IMR-90 (cell line): ENCODE measurements around the gene MYPOP. TPM values are rescaled to one million over a fixed set of nuclear protein-coding genes. Genes with fewer than 3 reads are reported as not detected.

ENCODE experiments used
- ATAC-seq: fragments of 200-7000 bp; cut with Tn5 transposase; 2 replicates; pipeline ENCODE4 v1.9.1; 2020; ENCODE audit warnings: low read depth, mild to moderate bottlenecking, moderate library complexity
- BruUV-seq: library from RNA; stranded (reverse); fragments of 400-500 nt; replicated peaks from 2 replicates; lab custom pipeline; 2021; lab: Mats Ljungman, UMichigan
- CTCF ChIA-PET: fragments of 300-600 bp; formaldehyde crosslinking; extraction: SDS; loops from one replicate; lab custom pipeline; 2021; ENCODE audit warnings: antibody characterized with exemption; lab: Yijun Ruan, JAX
- POLR2A ChIA-PET: fragments of 300-600 bp; sonication (Branson Sonifier 250); formaldehyde crosslinking; loops from one replicate; lab custom pipeline; 2022; ENCODE audit warnings: antibody characterized with exemption; ENCODE audit not compliant: unreplicated experiment; lab: Charles Lee
- DNase-seq: peaks from one replicate; pipeline ENCODE4 v3.0.0; 2013
- H2AFZ ChIP-seq: replicated peaks from 2 replicates; pipeline ENCODE3; 2013; ENCODE audit warnings: low read length, mild to moderate bottlenecking; ENCODE audit not compliant: poor library complexity
- H2AK5ac ChIP-seq: 2 replicates; pipeline ENCODE4 v1.6.1; 2013; ENCODE audit warnings: low read depth, low read length, inconsistent platforms
- H2AK9ac ChIP-seq: replicated peaks from 2 replicates; pipeline ENCODE3; 2013; ENCODE audit warnings: mild to moderate bottlenecking, low read depth, low read length, moderate library complexity; ENCODE audit not compliant: poor library complexity
- H2BK120ac ChIP-seq: 2 replicates; pipeline ENCODE4 v1.6.1; 2013; ENCODE audit warnings: low read depth, low read length, inconsistent platforms
- H2BK15ac ChIP-seq: 3 replicates; pipeline ENCODE4 v1.6.1; 2013; ENCODE audit warnings: low read depth, low read length, inconsistent platforms
- H2BK20ac ChIP-seq: 2 replicates; pipeline ENCODE4 v1.6.1; 2013; ENCODE audit warnings: low read depth, mild to moderate bottlenecking, inconsistent platforms, low read length, moderate library complexity
- H2BK5ac ChIP-seq: 2 replicates; pipeline ENCODE4 v1.6.1; 2013; ENCODE audit warnings: mild to moderate bottlenecking, low read depth, low read length, inconsistent platforms; ENCODE audit not compliant: poor library complexity, severe bottlenecking
- H3K14ac ChIP-seq: replicated peaks from 2 replicates; pipeline ENCODE4 v1.6.1; 2013; ENCODE audit warnings: low read depth, low read length, inconsistent platforms
- H3K18ac ChIP-seq: 2 replicates; pipeline ENCODE4 v1.6.1; 2013; ENCODE audit warnings: low read depth, low read length, control low read depth
- H3K23ac ChIP-seq: 2 replicates; pipeline ENCODE4 v1.6.1; 2013; ENCODE audit warnings: low read depth, low read length, inconsistent platforms
- H3K27ac ChIP-seq: 2 replicates; pipeline ENCODE4 v1.5.1; 2013; ENCODE audit warnings: mild to moderate bottlenecking, control low read depth, low read length; ENCODE audit not compliant: insufficient read depth
- H3K27me3 ChIP-seq: 2 replicates; pipeline ENCODE4 v1.6.1; 2013; ENCODE audit warnings: low read length; ENCODE audit not compliant: control insufficient read depth, insufficient read depth
- H3K36me3 ChIP-seq: 2 replicates; pipeline ENCODE4 v1.6.1; 2013; ENCODE audit warnings: low read length, mixed read lengths; ENCODE audit not compliant: control insufficient read depth, insufficient read depth
- H3K4ac ChIP-seq: 2 replicates; pipeline ENCODE4 v1.6.1; 2013; ENCODE audit warnings: low read depth, low read length, inconsistent platforms
- H3K4me1 ChIP-seq: 2 replicates; pipeline ENCODE4 v1.6.1; 2013; ENCODE audit warnings: low read length, mixed read lengths; ENCODE audit not compliant: control insufficient read depth, insufficient read depth
- H3K4me2 ChIP-seq: 2 replicates; pipeline ENCODE4 v1.6.1; 2013; ENCODE audit warnings: low read depth, mild to moderate bottlenecking, control low read depth, low read length, moderate library complexity
- H3K4me3 ChIP-seq: 2 replicates; pipeline ENCODE4 v1.5.1; 2013; ENCODE audit warnings: low read depth, mild to moderate bottlenecking, control low read depth, low read length, moderate library complexity; ENCODE audit not compliant: insufficient read depth
- H3K56ac ChIP-seq: 2 replicates; pipeline ENCODE4 v1.6.1; 2013; ENCODE audit warnings: low read length, inconsistent platforms; ENCODE audit not compliant: insufficient read depth; ENCODE audit errors: extremely low read depth
- H3K79me1 ChIP-seq, 2 experiments: 2 replicates each; pipeline ENCODE4 v1.6.1; 2013; ENCODE audit warnings: low read length in 2 of 2, inconsistent platforms in 1 of 2, low read depth in 1 of 2
- H3K9ac ChIP-seq: 2 replicates; pipeline ENCODE4 v1.6.1; 2013; ENCODE audit warnings: low read depth, low read length, control low read depth
- H3K9me1 ChIP-seq: 2 replicates; pipeline ENCODE4 v1.6.1; 2013; ENCODE audit warnings: low read length, inconsistent platforms; ENCODE audit not compliant: insufficient read depth
- H3K9me3 ChIP-seq: 2 replicates; pipeline ENCODE4 v1.6.1; 2013; ENCODE audit warnings: low read length; ENCODE audit not compliant: control insufficient read depth, insufficient read depth
- H4K20me1 ChIP-seq: 2 replicates; pipeline ENCODE4 v1.6.1; 2013; ENCODE audit warnings: low read length, inconsistent platforms; ENCODE audit not compliant: insufficient read depth
- H4K5ac ChIP-seq: 2 replicates; pipeline ENCODE4 v1.6.1; 2013; ENCODE audit warnings: mild to moderate bottlenecking, low read depth, low read length, control low read depth
- H4K8ac ChIP-seq, 2 experiments: 2 replicates each; pipeline ENCODE4 v1.6.1; 2013; ENCODE audit warnings: low read depth in 2 of 2, low read length in 2 of 2, control low read depth in 1 of 2, inconsistent platforms in 1 of 2
- H4K91ac ChIP-seq: 2 replicates; pipeline ENCODE4 v1.6.1; 2013; ENCODE audit warnings: low read depth, low read length, inconsistent platforms; ENCODE audit not compliant: insufficient read depth
- BHLHE40 ChIP-seq: fragments of 150-350 bp; IDR thresholded peaks from 2 replicates; pipeline ENCODE4 v1.6.1; 2016; ENCODE audit warnings: mild to moderate bottlenecking, low read depth, low read length
- CHD1 ChIP-seq: IDR thresholded peaks from 2 replicates; pipeline ENCODE4 v1.6.1; 2012; ENCODE audit warnings: low read depth, low read length, improper control_type of control experiment
- FOS ChIP-seq: fragments of 150-350 bp; IDR thresholded peaks from 2 replicates; pipeline ENCODE4 v1.6.1; 2016; ENCODE audit warnings: low read depth, low read length
- MAZ ChIP-seq: IDR thresholded peaks from 2 replicates; pipeline ENCODE4 v1.6.1; 2012; ENCODE audit warnings: low read depth, mild to moderate bottlenecking, low read length, improper control_type of control experiment, moderate library complexity, borderline replicate concordance
- MXI1 ChIP-seq: IDR thresholded peaks from 2 replicates; pipeline ENCODE4 v1.6.1; 2012; ENCODE audit warnings: low read depth, mild to moderate bottlenecking, low read length, moderate library complexity, borderline replicate concordance
- POLR2A ChIP-seq: IDR thresholded peaks from 2 replicates; pipeline ENCODE4 v1.6.1; 2012; ENCODE audit warnings: mild to moderate bottlenecking, low read depth, low read length
- WGBS, 2 experiments: methylation state at CpG; one replicate each; pipeline versions ENCODE4 v1.1.5 to v1.1.7; 2013; ENCODE audit warnings: missing lambda C conversion rate in 2 of 2; ENCODE audit not compliant: insufficient read length in 1 of 2; ENCODE audit errors: extremely low coverage in 2 of 2; 5-methylcytosine and 5-hydroxymethylcytosine counted together
- dilution Hi-C: fragments of 300-500 bp; cut with HindIII; formaldehyde crosslinking; loops from one replicate; pipeline ENCODE4 v1.14.3; 2018; ENCODE audit warnings: low sequenced_read_pairs; ENCODE audit not compliant: unreplicated experiment
- in situ Hi-C: fragments of 300-500 bp; cut with MboI; formaldehyde crosslinking; loops from 3 replicates; pipeline ENCODE4 v1.14.3; 2019; ENCODE audit warnings: low sequenced_read_pairs, inconsistent platforms, mixed read lengths
- intact Hi-C: fragments of 100-400 bp; cut with micrococcal nuclease; formaldehyde crosslinking; loops from 2 replicates; pipeline ENCODE4 v1.10.0; 2022
- polyA plus RNA-seq, 3 experiments: library from polyadenylated mRNA; depleted of rRNA; stranded (reverse); fragments of >200 nt; gene quantifications; 2 replicates each; pipeline ENCODE4 v1.2.3, GENCODE V29; 2012; ENCODE audit warnings: low replicate concordance in 1 of 3
- total RNA-seq: library from RNA; depleted of rRNA; stranded (reverse); fragments of >200 nt; gene quantifications from 2 replicates; pipeline ENCODE4 v1.2.3, GENCODE V29; 2012
- TF ChIP-seq, protein P1 (sequence below): fragments of 150-350 bp; IDR thresholded peaks from 2 replicates; pipeline ENCODE4 v1.6.1; 2017; ENCODE audit warnings: mild to moderate bottlenecking, antibody characterized with exemption, low read length, low read depth
- TF ChIP-seq, protein P2 (sequence below): conservative IDR thresholded peaks from 2 replicates; pipeline ENCODE4 v1.5.1; 2012; ENCODE audit warnings: mild to moderate bottlenecking, low read depth, low read length, improper control_type of control experiment

Gene MYPOP
- total and polyA plus RNA-seq, 2 of the 4 experiments (the other 2 are of a cell fraction) = 0.36 to 2.8 TPM

DNA sequence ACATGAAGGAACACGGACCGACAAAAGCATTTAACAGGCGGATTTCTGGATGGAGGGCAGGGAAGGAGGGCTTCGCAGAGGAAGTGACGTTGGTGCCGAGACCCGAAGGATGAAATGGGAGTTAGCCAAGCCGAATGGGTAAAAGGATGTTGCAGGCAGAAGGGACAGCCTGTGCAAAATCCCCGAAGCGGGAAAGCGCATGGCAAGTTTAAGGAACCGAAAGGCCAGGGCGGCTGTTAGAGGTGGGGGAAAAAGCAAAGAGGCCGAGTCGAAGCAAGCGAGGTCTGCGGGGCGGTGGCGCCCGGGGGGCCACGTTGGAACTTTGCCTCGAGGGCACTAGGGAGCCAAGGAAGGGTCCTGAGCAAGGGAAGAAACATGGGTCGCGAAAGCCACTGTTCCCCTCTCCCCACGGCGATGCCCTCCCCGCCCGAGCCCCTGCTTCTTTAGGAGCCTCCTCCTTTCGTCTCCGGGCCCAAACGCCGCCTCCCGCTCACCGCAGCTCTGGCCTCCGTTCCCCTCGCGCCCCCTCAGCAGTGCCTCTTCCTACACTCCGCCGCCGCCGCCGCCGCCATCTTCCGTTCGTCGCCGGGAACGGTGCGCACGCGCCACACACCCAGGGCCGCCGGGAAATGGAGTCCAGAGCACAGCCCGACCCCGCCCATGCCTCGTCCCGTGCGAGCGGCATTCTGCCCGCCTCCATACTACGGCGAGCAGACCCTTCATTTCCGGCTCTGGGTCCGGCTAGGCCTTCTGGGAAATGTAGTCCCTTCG, 39.7 kb downstream of the MYPOP start, which contains the start of gene SYMPK:
TSS of gene SYMPK (minus strand) at position 584 of the 771 bp plus-strand sequence. CDS start 8,652 bp downstream, outside the sequence.
- peak; percentile 97 for ATAC-seq
- 0 out of 3 replicates have a peak within 1 kb of the TSS, but pooled peaks have one; percentile 12 for H2BK15ac ChIP-seq
- WGBS, 2 experiments = 0% methylated on average over 47 of the region's 65 CpGs; no CpG with 5 or more reads in 1 of the 2 experiments
- in situ Hi-C loops = no loop called here
- H3K9ac ChIP-seq = peak within 1 kb of the TSS; percentile 85
- H3K4ac ChIP-seq = peak within 1 kb of the TSS; percentile 81
- peak within 1 kb of the TSS; percentile 76 for H2BK5ac ChIP-seq
- intact Hi-C loops = loop anchor here (2.0 kb wide), 1 partner anchor 24 kb away; the partner anchor contains the start of gene IRF2BP1
- no peak within 1 kb of the TSS for H2BK20ac ChIP-seq
- H3K9me3 ChIP-seq = peaks cover 2% of the 10 kb centered on the region; the same call in 1 of the 2 replicates
- H4K91ac ChIP-seq = peak within 1 kb of the TSS; percentile 68
- DNase-seq = peak; percentile 97
- no TSS peak for BruUV-seq
- CTCF ChIA-PET = interaction anchor here (1.0 kb wide), 1 partner anchor 92 kb away, joined by 3 read pairs; no protein-coding TSS in a partner anchor
- POLR2A ChIA-PET = no interaction called here
- dilution Hi-C loops = no loop called here
- H3K23ac ChIP-seq = peak within 1 kb of the TSS; percentile 80
- H3K27ac ChIP-seq = peak within 1 kb of the TSS; percentile 88
- peaks cover 17% of the 10 kb centered on the region for H4K20me1 ChIP-seq
- H2AFZ ChIP-seq = peak within 1 kb of the TSS; percentile 96
- peaks cover 14% of the 10 kb centered on the region for H3K36me3 ChIP-seq
- peak within 1 kb of the TSS; percentile 84 for H3K4me2 ChIP-seq
- H4K8ac ChIP-seq = peak within 1 kb of the TSS; percentile 52 to 95
- peak within 1 kb of the TSS; percentile 99 for H2AK9ac ChIP-seq
- H3K18ac ChIP-seq = peak within 1 kb of the TSS; percentile 19
- peaks cover 17 to 33% of the 10 kb centered on the region in 2 experiments for H3K79me1 ChIP-seq
- peaks cover 38% of the 10 kb centered on the region for H3K27me3 ChIP-seq
- H2BK120ac ChIP-seq = peak within 1 kb of the TSS; percentile 13; the same call in 1 of the 2 replicates
- no peaks in the 10 kb centered on the region for H3K9me1 ChIP-seq
- no peak for TF ChIP-seq CHD1
- peak; percentile 64 for TF ChIP-seq POLR2A
- TF ChIP-seq MAZ = peak; percentile 57; the same call in 1 of the 2 replicates
- peak; percentile 97 for TF ChIP-seq BHLHE40
- TF ChIP-seq, protein P1, sequence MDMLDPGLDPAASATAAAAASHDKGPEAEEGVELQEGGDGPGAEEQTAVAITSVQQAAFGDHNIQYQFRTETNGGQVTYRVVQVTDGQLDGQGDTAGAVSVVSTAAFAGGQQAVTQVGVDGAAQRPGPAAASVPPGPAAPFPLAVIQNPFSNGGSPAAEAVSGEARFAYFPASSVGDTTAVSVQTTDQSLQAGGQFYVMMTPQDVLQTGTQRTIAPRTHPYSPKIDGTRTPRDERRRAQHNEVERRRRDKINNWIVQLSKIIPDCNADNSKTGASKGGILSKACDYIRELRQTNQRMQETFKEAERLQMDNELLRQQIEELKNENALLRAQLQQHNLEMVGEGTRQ = peak; percentile 85; the same call in 1 of the 2 replicates
- no peak for TF ChIP-seq FOS
- TF ChIP-seq, protein P2, sequence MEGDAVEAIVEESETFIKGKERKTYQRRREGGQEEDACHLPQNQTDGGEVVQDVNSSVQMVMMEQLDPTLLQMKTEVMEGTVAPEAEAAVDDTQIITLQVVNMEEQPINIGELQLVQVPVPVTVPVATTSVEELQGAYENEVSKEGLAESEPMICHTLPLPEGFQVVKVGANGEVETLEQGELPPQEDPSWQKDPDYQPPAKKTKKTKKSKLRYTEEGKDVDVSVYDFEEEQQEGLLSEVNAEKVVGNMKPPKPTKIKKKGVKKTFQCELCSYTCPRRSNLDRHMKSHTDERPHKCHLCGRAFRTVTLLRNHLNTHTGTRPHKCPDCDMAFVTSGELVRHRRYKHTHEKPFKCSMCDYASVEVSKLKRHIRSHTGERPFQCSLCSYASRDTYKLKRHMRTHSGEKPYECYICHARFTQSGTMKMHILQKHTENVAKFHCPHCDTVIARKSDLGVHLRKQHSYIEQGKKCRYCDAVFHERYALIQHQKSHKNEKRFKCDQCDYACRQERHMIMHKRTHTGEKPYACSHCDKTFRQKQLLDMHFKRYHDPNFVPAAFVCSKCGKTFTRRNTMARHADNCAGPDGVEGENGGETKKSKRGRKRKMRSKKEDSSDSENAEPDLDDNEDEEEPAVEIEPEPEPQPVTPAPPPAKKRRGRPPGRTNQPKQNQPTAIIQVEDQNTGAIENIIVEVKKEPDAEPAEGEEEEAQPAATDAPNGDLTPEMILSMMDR = no peak
- TF ChIP-seq MXI1 = peak; percentile 72; the same call in 1 of the 2 replicates
- no peaks in the 10 kb centered on the region for H3K4me1 ChIP-seq
- peak within 1 kb of the TSS; percentile 59 for H4K5ac ChIP-seq
- peak within 1 kb of the TSS; percentile 90 for H2AK5ac ChIP-seq
- peak within 1 kb of the TSS; percentile 72 for H3K4me3 ChIP-seq
- peak within 1 kb of the TSS; percentile 78 for H3K14ac ChIP-seq
- H3K56ac ChIP-seq = peak within 1 kb of the TSS; percentile 89
